ENCODE data around the gene PLEKHA3.
A peak's percentile ranks its signal among the peaks of the same experiment; 100 is the strongest.

Gene PLEKHA3

DNA sequence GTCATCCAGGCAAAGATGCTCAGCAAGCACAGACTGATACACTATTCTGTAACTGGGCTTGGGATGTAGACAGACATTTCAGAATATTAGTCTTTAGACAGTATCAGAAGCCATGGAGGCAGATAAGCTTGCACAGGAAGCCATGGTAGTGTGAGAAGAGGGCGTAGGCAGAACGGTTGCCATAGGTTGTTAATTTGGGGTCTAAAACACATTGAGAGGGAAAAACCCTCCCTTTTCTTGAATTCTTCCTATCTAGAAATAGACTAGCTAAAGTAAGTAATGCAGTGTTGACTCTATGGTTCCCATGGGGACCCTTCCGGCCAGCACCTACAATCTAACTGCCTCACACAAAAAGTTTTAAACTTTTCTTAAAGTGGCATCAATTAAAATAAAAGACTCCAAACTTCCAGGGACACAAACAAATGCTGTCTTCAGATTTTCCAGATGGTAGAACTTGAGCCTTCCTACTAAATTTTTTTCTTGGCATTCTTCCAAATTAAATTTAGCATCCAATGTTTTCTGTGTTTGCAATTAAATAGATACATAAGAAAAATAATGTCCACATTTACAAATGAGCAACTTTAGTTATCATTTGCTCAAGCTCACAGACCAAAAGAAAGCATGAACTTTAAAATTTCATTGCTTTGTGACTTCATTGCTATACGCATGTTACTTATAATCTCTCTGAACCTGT, 31.1 kb upstream of the PLEKHA3 start:
- no peak for TF ChIP-seq EZH2phosphoT487 (IDR thresholded peaks at IDR 0.05; ENCODE audit: borderline replicate concordance)
- TF ChIP-seq, protein P1, sequence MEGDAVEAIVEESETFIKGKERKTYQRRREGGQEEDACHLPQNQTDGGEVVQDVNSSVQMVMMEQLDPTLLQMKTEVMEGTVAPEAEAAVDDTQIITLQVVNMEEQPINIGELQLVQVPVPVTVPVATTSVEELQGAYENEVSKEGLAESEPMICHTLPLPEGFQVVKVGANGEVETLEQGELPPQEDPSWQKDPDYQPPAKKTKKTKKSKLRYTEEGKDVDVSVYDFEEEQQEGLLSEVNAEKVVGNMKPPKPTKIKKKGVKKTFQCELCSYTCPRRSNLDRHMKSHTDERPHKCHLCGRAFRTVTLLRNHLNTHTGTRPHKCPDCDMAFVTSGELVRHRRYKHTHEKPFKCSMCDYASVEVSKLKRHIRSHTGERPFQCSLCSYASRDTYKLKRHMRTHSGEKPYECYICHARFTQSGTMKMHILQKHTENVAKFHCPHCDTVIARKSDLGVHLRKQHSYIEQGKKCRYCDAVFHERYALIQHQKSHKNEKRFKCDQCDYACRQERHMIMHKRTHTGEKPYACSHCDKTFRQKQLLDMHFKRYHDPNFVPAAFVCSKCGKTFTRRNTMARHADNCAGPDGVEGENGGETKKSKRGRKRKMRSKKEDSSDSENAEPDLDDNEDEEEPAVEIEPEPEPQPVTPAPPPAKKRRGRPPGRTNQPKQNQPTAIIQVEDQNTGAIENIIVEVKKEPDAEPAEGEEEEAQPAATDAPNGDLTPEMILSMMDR (conservative IDR thresholded peaks at IDR 0.05; ENCODE audit: low read length), result no peak
- H3F3A ChIP-seq (ENCODE audit: low read depth), result no peaks in the 10 kb centered on the region
- peaks cover 15% of the 10 kb centered on the region for H3K36me3 ChIP-seq (ENCODE audit: insufficient read depth, low read length)
- no peaks in the 10 kb centered on the region for H3K9me2 ChIP-seq (replicated peaks; ENCODE audit: low read depth, low read length)
- no peaks in the 10 kb centered on the region for H3K27me3 ChIP-seq (ENCODE audit: insufficient read depth, low read length, poor library complexity, severe bottlenecking)
- peak overlapping the region; percentile 75 for H3K4me3 ChIP-seq (ENCODE audit: low read length, poor library complexity, severe bottlenecking)
- no peaks in the 10 kb centered on the region for H3K9me3 ChIP-seq (ENCODE audit: insufficient read depth, low read depth, low read length)
- H4K20me1 ChIP-seq (ENCODE audit: insufficient read depth, low read length, poor library complexity, severe bottlenecking), result peaks cover 27% of the 10 kb centered on the region
- peak overlapping the region; percentile 100 for H3K9ac ChIP-seq (ENCODE audit: low read depth, low read length, poor library complexity, severe bottlenecking)
- peaks cover 30% of the 10 kb centered on the region for H3K4me1 ChIP-seq (ENCODE audit: insufficient read depth, low read length, poor library complexity, severe bottlenecking)
- H3K79me2 ChIP-seq (ENCODE audit: insufficient read depth, low read length), result peaks cover 50% of the 10 kb centered on the region
- H2AFZ ChIP-seq (ENCODE audit: low read length), result no peak overlapping the region
- peak overlapping the region; percentile 85 for H3K4me2 ChIP-seq (ENCODE audit: low read depth, low read length, poor library complexity, severe bottlenecking)

DNA sequence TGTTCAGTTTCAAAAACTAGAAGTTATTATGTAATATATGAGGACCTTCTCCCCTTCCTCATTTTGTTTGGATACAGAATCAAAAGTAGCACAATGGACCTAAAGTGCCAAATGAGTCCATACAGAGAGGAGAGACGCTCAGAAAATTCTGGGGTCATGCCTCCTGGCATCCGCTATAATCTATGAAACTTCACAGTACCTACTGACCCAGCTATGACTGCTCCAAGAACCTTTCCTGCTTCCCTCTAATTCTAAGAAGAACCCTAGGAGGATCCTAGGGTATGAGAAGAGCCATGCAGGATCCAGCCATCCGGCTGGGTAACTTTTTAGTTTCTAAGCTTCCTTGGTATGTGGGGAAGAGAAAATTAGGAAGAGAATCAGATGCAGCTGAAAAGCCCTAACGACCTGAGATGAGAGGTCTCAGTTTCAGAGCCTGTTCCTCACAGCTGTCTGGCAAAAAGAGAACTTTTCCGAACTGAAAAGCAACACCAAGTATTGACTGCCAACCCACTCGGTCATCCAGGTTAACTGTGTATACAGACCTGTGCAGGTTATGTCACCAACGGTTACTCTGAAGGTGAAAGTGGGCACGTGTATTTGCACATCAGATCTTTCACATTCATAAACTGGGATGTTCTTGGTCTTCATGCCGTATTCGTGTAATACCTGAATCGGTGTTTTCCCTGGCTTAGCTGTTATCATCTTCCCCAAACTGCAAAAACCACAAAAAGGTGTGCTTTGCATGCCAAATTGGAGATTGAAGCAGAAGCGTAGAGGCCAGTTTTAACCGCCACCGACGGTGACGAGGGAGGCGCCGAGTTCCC, 30.3 kb upstream of the PLEKHA3 start:
- H3K4me2 ChIP-seq (ENCODE audit: low read depth, low read length, poor library complexity, severe bottlenecking), result peak overlapping the region; percentile 85
- H3K36me3 ChIP-seq (ENCODE audit: insufficient read depth, low read length), result peaks cover 14% of the 10 kb centered on the region
- no peaks in the 10 kb centered on the region for H3F3A ChIP-seq (ENCODE audit: low read depth)

DNA sequence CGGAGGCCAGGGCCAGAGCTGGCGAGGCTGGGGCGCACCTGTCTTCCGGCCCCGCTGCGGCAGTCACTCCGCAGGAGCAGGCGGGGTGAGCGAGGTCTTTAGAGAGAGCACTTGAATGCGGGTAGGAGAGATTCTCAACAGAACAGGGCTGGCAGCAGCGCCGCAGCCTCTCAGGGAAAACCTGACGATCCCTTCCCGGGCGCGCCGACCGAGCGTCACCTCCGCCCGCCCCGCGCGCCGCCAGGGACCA, 29.8 kb upstream of the PLEKHA3 start:
- Histone ChIP-seq H2AFZ (ENCODE audit: low read length) (peak overlapping the region; percentile 40; the same call in 1 of the 2 replicates), H3K4me2 (ENCODE audit: low read depth, low read length, poor library complexity, severe bottlenecking) (peak overlapping the region; percentile 85), H3K9ac (ENCODE audit: low read depth, low read length, poor library complexity, severe bottlenecking) (peak overlapping the region; percentile 100), H3K4me1 (ENCODE audit: insufficient read depth, low read length, poor library complexity, severe bottlenecking) (peaks cover 30% of the 10 kb centered on the region), H3K9me2 (replicated peaks; ENCODE audit: low read depth, low read length) (no peaks in the 10 kb centered on the region), H3F3A (ENCODE audit: low read depth) (no peaks in the 10 kb centered on the region), H3K9me3 (ENCODE audit: insufficient read depth, low read depth, low read length) (no peaks in the 10 kb centered on the region), H4K20me1 (ENCODE audit: insufficient read depth, low read length, poor library complexity, severe bottlenecking) (peaks cover 27% of the 10 kb centered on the region), H3K79me2 (ENCODE audit: insufficient read depth, low read length) (peaks cover 50% of the 10 kb centered on the region), H3K27me3 (ENCODE audit: insufficient read depth, low read length, poor library complexity, severe bottlenecking) (no peaks in the 10 kb centered on the region), H3K4me3 (ENCODE audit: low read length, poor library complexity, severe bottlenecking) (peak overlapping the region; percentile 75), H3K36me3 (ENCODE audit: insufficient read depth, low read length) (peaks cover 9% of the 10 kb centered on the region)
- TF ChIP-seq, protein P1 (conservative IDR thresholded peaks at IDR 0.05; ENCODE audit: low read length), result no peak
- TF ChIP-seq EZH2phosphoT487 (IDR thresholded peaks at IDR 0.05; ENCODE audit: borderline replicate concordance), result no peak

More for the DNA sequence above, 30.3 kb upstream of the PLEKHA3 start:
- peaks cover 30% of the 10 kb centered on the region for H3K4me1 ChIP-seq (ENCODE audit: insufficient read depth, low read length, poor library complexity, severe bottlenecking)
- TF ChIP-seq EZH2phosphoT487 (IDR thresholded peaks at IDR 0.05; ENCODE audit: borderline replicate concordance), result no peak
- TF ChIP-seq, protein P1 (conservative IDR thresholded peaks at IDR 0.05; ENCODE audit: low read length), result no peak
- no peaks in the 10 kb centered on the region for H3K9me3 ChIP-seq (ENCODE audit: insufficient read depth, low read depth, low read length)
- peaks cover 50% of the 10 kb centered on the region for H3K79me2 ChIP-seq (ENCODE audit: insufficient read depth, low read length)
- no peaks in the 10 kb centered on the region for H3K27me3 ChIP-seq (ENCODE audit: insufficient read depth, low read length, poor library complexity, severe bottlenecking)
- peak overlapping the region; percentile 100 for H3K9ac ChIP-seq (ENCODE audit: low read depth, low read length, poor library complexity, severe bottlenecking)
- no peaks in the 10 kb centered on the region for H3K9me2 ChIP-seq (replicated peaks; ENCODE audit: low read depth, low read length)
- peaks cover 27% of the 10 kb centered on the region for H4K20me1 ChIP-seq (ENCODE audit: insufficient read depth, low read length, poor library complexity, severe bottlenecking)
- H2AFZ ChIP-seq (ENCODE audit: low read length), result peak overlapping the region; percentile 40; the same call in 1 of the 2 replicates
- H3K4me3 ChIP-seq (ENCODE audit: low read length, poor library complexity, severe bottlenecking), result peak overlapping the region; percentile 75
